HFF-Myc (cell line): ENCODE data around the gene ENTHD1.
A peak's percentile ranks its signal among the peaks of the same experiment; 100 is the strongest.

Experiments used
- DNase-seq: peaks from one replicate; pipeline ENCODE4 v3.0.0-alpha.2; 2011; ENCODE audit warnings: low read depth; ENCODE audit errors: extremely low read depth
- H3K4me3 ChIP-seq: replicated peaks from 2 replicates; pipeline ENCODE4 v1.5.1; 2011; ENCODE audit warnings: low read depth, mild to moderate bottlenecking, control low read depth, low read length
- CTCF ChIP-seq: IDR thresholded peaks from 2 replicates; pipeline ENCODE4 v1.5.1; 2012; ENCODE audit warnings: mild to moderate bottlenecking, low read depth, low read length, control low read depth; ENCODE audit errors: missing control alignments

Gene ENTHD1, protein sequence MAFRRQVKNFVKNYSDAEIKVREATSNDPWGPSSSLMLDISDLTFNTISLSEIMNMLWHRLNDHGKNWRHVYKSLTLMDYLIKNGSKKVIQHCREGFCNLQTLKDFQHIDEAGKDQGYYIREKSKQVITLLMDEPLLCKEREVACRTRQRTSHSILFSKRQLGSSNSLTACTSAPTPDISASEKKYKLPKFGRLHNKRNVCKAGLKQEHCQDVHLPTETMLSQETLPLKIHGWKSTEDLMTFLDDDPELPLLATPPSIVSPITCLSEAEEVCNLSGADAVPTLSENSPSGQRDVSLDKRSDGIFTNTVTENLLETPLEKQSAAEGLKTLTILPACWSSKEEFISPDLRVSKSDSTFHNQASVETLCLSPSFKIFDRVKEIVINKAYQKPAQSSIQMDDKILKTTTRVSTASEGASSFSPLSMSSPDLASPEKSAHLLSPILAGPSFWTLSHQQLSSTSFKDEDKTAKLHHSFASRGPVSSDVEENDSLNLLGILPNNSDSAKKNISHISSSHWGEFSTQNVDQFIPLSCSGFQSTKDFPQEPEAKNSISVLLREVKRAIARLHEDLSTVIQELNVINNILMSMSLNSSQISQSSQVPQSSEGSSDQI

GRCh38 chr22:39893526-39893925 is at the start of gene ENTHD1:
Gene ENTHD1, minus strand, starts transcription at chr22:39893760. Its CDS starts 6,012 bp downstream, at chr22:39887748.
- no peak for TF ChIP-seq CTCF
- H3K4me3 ChIP-seq: no peak within 1 kb of the TSS
- DNase-seq: no peak

GRCh38 chr22:39943337-39943736 is 49.8 kb upstream of the ENTHD1 start:
- TF ChIP-seq CTCF: peak; percentile 15
- no peak for DNase-seq

GRCh38 chr22:39942439-39943230 is 49.1 kb upstream of the ENTHD1 start:
- no peak for TF ChIP-seq CTCF
- H3K4me3 ChIP-seq: no peak overlapping the region
- no peak for DNase-seq

More at GRCh38 chr22:39943337-39943736, 49.8 kb upstream of the ENTHD1 start:
- H3K4me3 ChIP-seq: no peak overlapping the region

DNA sequence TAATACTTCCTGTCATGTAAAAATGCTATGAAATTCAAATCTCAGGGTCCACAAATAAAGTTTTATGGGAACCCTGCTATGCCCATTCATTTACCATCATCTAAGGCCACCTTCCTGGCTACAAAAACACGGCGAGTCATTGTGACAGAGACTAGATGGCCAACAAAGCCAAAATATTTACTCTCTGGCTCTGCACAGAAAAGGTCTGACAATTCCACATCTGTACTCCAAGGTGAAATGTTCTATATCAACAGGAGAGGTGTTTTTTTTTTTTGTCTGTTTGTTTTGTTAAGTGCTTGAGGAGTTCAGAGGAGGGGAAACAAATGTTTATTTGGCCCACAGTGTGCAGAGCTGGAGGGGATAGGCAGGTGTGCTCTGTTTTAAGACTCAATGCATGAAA is 48.0 kb upstream of the ENTHD1 start:
- no peak for DNase-seq
- no peak overlapping the region for H3K4me3 ChIP-seq

GRCh38 chr22:39940757-39941305 is 47.3 kb upstream of the ENTHD1 start:
- no peak overlapping the region for H3K4me3 ChIP-seq
- no peak for TF ChIP-seq CTCF
- no peak for DNase-seq

More for the DNA sequence above, 48.0 kb upstream of the ENTHD1 start:
- no peak for TF ChIP-seq CTCF

DNA sequence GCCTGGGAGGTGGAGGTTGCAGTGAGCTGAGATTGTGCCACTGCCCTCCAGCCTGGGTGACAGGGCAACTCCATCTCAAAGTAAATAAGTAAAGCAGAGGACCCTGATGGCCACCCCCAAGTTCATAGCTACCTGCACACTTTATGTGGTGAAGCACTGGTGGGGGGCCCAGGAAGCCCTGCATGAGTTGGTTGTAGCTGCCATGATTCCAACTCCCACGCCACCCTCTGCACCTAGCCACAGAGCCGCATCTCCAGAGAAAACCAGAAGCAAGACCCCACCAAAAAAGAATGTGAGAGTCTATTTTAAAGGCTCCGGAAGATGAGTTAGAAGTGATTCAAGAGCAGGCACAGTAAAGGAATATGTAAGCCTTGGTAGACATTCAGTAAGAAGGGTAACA is 46.3 kb upstream of the ENTHD1 start:
- TF ChIP-seq CTCF: no peak
- DNase-seq: no peak
- H3K4me3 ChIP-seq: no peak overlapping the region
